GOT3 (cell line): ENCODE results near the gene LRRFIP1.
A peak's percentile ranks its signal among the peaks of the same experiment; 100 is the strongest.
"Not testable (repeated sequence)": the region's sequence is repeated elsewhere in the genome, so short reads cannot be mapped to it uniquely, and the experiment has no call there.

Experiments
- DNase-seq: peaks from one replicate; lab custom pipeline; 2025; ENCODE audit warnings: mixed read lengths; lab: John Stamatoyannopoulos, UW

The LRRFIP1 gene

GRCh38 chr2:237664151-237664550 is 36.8 kb downstream of the LRRFIP1 start:
- no peak for DNase-seq

- DNase-seq = no peak
Observed at GRCh38 chr2:237665713-237666143, 38.3 kb downstream of the LRRFIP1 start.

GRCh38 chr2:237666606-237667005 is 39.2 kb downstream of the LRRFIP1 start:
- DNase-seq = no peak

DNA sequence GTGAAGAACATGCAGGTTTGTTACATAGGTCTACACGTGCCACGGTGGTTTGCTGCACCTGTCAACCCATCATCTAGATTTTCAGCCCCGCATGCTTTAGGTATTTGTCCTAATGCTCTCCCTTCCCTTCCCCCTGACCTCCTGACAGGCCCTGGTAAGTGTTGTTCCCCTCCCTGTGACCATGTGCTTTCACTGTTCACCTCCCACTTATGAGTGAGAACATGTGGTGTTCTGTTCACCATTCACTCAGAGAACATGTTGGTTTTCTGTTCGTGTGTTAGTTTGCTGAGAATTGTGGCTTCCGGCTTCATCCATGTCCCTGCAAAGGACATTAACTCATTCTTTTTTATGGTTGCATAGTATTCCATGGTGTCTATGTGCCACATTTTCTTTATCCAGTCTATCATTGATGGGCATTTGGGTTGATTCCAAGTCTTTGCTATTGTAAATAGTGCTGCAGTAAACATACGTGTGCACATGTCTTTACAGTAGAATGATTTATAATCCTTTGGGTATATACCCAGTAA is 39.7 kb downstream of the LRRFIP1 start:
- DNase-seq = not testable (repeated sequence)

DNA sequence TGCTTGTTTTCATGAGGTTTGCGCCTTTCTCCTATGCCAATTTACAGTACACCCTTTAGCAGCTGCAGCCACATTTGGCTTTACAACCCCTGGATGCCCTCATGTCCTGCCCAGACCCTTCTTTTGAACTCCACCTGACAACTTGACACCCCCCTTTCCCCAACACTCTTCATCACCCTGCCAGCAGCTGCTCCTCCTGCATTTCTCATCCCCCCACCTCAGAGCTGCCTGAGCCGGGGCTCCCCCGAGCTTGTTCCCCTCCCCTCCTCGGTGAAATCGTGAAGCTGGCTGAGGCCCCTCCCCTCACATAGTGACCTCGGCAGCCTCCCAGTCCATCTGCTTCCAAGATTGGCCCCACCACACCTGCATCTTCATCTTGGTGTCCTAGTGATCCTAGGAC is 40.5 kb downstream of the LRRFIP1 start:
- DNase-seq = no peak

DNA sequence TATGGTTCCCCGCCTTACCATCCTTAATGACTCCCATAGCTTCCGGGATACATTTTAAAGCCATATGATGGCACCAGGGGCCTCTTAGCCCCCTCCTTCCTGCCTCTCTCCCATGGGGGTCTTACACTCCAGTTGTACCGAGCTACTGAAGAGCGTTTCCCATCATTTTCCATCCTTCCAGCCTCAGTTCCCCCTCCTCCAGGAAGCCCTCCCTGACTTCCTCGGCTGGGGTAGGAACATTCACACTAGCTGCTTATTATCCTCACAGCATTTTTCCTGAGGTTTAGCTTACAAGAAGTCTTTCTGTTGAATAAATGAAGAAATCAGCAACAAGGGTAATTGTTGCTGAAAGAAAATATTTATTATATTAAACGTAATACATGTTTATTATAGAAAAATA is 41.1 kb downstream of the LRRFIP1 start:
- no peak for DNase-seq

DNA sequence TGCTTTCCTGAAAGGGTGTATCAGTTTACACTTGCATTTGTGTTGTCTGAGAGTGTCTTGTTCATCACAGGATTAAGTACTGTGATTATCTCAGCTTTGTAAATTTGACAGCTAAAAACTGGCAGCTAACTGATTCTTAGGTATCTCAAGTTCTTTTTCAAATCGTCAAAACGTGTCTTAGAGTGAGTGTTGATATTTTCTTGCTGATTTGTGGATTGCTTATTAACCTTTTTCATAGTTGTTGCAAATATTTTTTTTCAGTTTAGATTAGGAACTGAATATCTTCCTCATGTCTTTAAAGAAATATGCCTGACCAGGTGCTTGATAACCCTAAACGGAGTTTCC is 41.9 kb downstream of the LRRFIP1 start:
- DNase-seq = no peak

- peak; percentile 52 for DNase-seq
Observed at GRCh38 chr2:237669628-237670392, 42.4 kb downstream of the LRRFIP1 start.

GRCh38 chr2:237670641-237671040 is 43.3 kb downstream of the LRRFIP1 start:
- DNase-seq = no peak

DNA sequence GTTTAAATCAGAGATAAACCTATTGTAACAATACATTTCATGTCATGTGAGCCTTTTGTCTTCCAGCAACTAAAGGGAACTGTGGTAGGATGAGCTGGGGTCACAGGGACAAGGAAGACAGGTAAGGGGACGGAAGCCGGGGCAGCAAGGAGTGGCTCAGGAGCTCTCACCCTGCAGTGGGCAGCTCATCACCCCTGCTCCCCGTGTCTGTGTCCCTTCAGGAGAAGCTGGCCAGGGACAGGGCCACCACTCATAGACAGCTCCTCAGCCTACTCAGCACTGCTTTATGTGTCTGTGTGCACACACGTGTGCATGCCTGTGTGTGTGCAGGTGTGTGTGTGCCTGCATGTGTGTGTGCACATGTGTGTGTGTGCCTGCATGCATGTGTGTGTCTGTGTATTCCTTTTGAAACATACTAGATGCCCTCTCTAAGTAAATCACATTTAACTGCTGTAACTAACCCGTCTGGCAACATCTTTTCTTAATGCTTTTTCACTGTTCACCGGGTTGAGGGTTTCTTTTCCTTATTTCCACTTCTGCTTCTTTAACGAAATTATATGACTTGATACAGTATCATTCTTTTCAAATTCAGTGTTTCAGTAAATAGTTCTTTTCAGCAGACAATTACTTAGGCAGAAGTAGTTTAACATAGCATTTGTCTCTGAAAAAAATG is 44.2 kb downstream of the LRRFIP1 start:
- no peak for DNase-seq

- no peak for DNase-seq
Observed at GRCh38 chr2:237672731-237673129, 45.3 kb downstream of the LRRFIP1 start.

DNA sequence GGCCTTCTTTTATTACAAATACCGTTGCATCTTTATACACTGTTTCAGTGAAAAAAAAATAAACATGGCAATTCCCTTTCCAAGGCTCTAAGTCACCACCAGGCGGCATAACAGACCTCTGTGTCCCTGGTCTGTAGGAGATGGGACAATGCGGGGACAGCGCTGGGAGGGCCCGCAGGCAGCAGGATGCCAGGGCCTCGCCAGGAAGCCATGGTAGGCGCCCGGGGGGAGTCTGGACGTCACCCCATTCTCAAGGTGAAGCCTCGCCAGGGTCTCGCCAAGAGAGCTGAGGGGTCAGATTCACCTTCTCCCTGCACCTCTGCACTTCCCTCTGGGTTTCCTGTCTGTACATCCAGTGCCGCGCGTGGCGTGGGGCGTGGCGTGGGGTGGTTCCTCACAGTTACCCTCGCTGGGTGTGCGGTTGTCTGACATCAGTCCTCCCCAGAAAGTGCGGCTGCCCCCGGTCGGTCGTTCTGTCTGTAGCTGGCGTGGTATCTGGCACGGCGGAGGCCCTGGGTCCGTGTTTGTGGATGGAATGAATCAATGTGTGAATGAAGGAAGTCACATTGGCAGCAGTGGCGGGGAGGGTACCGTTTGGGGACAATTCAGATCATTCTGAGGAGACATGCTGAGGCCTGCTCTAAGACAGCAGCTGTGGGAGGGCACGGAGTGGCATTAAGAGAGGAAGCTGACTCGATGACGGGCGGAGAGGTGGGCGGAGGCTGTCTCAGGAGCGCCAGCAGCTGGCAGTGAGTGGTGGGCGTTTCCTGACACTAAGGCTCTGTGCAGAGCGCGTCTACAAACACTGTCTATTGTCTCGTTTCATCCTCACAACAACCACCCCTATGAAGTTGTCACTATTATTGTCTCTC is 46.0 kb downstream of the LRRFIP1 start:
- DNase-seq = no peak

- DNase-seq = peak; percentile 27
Observed at GRCh38 chr2:237674731-237675276, 47.4 kb downstream of the LRRFIP1 start.

DNA sequence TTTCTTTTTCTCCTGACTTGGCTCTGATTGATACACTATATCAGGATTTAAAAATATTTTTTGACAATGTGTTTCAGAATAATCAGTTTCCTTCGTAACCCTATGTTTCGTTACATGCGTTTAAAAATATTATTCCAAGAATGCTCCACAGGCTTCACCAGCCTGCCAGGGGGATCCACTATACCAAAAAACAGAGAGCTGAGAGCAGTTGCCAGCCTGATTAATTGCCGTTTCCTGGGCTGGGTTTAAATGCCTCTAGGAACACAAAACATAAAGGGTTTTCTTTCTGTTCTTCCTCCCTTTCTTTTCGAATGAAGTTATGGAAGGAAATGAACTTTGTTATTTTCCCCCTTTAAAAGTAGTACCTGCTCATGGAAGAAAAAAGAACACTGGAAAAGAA is 47.9 kb downstream of the LRRFIP1 start:
- DNase-seq = no peak

GRCh38 chr2:237680702-237681478 is 53.5 kb downstream of the LRRFIP1 start:
- no peak for DNase-seq

GRCh38 chr2:237682151-237682550 is 54.8 kb downstream of the LRRFIP1 start:
- no peak for DNase-seq

- no peak for DNase-seq
Observed at GRCh38 chr2:237682856-237683670, 55.7 kb downstream of the LRRFIP1 start.

GRCh38 chr2:237685408-237685807 is 58.0 kb downstream of the LRRFIP1 start:
- no peak for DNase-seq

- no peak for DNase-seq
Observed at GRCh38 chr2:237686659-237687136, 59.3 kb downstream of the LRRFIP1 start.

DNA sequence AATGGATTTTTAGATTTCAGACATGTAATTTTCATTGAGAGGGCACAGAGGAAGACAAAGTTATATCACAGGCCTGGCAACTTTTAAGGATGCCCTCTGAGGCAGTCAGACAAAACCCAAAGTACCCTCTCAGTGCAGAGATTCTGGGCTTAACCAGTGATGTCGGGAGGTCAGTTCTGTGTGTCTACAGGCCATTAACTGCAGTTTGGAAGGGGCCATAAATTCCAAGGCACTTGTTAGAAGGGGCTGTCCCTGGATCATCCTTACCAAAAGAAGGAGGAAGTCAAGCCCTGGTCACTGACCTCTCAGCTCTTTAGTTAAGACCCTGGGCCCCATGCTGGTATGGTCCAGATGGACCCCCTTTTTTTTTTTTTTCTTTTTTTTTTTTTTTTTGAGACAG is 60.7 kb downstream of the LRRFIP1 start:
- DNase-seq = no peak
